K562 (cell line): ENCODE data around the gene LGALS14.

Experiments used
- CTCF ChIP-seq, 3 experiments: IDR thresholded peaks in 2 of 3; conservative IDR thresholded peaks in 1 of 3; 2 replicates each; pipeline ENCODE4 v1.5.1; 2011 to 2012; ENCODE audit warnings: low read length in 3 of 3, mild to moderate bottlenecking in 3 of 3, control low read depth in 2 of 3, improper control_type of control experiment in 1 of 3, inconsistent platforms in 1 of 3, low read depth in 1 of 3, mixed read lengths in 1 of 3, moderate library complexity in 1 of 3; ENCODE audit not compliant: insufficient read depth in 2 of 3
- ELK3 ChIP-seq: fragments of 450-650 bp; formaldehyde crosslinking; IDR thresholded peaks from 2 replicates; pipeline ENCODE4 v1.4.0; 2020; ENCODE audit warnings: mild to moderate bottlenecking
- JUND ChIP-seq, 2 experiments: IDR thresholded peaks; 2 replicates in 1 of 2; 3 replicates in 1 of 2; pipeline ENCODE4 v1.6.1; 2011; ENCODE audit warnings: borderline replicate concordance in 2 of 2, low read depth in 2 of 2, low read length in 2 of 2, improper control_type of control experiment in 1 of 2, missing biosample characterization in 1 of 2, missing genetic modification characterization in 1 of 2, missing genetic modification reagents in 1 of 2
- MBD1 ChIP-seq: fragments of 250-450 bp; sonication (Bioruptor Pico); IDR thresholded peaks from 2 replicates; pipeline ENCODE4 v1.8.0; 2022; ENCODE audit warnings: inconsistent platforms
- MITF ChIP-seq: IDR thresholded peaks from 2 replicates; pipeline ENCODE4 v1.6.1; 2014; ENCODE audit warnings: antibody characterized with exemption
- MLLT1 ChIP-seq, 2 experiments: fragments of 450-650 bp; IDR thresholded peaks; 2 replicates each; pipeline ENCODE4 v1.6.1; 2016
- POLR2A ChIP-seq: fragments of 450-650 bp; conservative IDR thresholded peaks from 2 replicates; pipeline ENCODE4 v1.6.1; 2016
- RNF2 ChIP-seq: sonication (generic); IDR thresholded peaks from 2 replicates; pipeline ENCODE4 v1.6.1; 2016
- SIX5 ChIP-seq, 2 experiments: IDR thresholded peaks; 2 replicates each; pipeline ENCODE4 v1.6.1; 2011; ENCODE audit warnings: low read length in 2 of 2, borderline replicate concordance in 1 of 2, low read depth in 1 of 2, mild to moderate bottlenecking in 1 of 2, moderate library complexity in 1 of 2; ENCODE audit not compliant: insufficient read depth in 1 of 2
- ZNF274 ChIP-seq: IDR thresholded peaks from 2 replicates; pipeline ENCODE4 v1.6.1; 2011; ENCODE audit warnings: low read depth, mild to moderate bottlenecking, low read length, moderate library complexity, borderline replicate concordance

GRCh38 chr19:39752795-39753194 lies 48.5 kb downstream of the LGALS14 start:
- TF ChIP-seq MLLT1 (IDR thresholded peaks at IDR 0.05) (no peak), RNF2 (no peak), SIX5 (IDR thresholded peaks at IDR 0.05; ENCODE audit: borderline replicate concordance in 1 of 2, insufficient read depth in 1 of 2, low read depth in 1 of 2, low read length in 2 of 2) (no peak), MBD1 (no peak), ZNF274 (no peak), POLR2A (no peak), JUND (IDR thresholded peaks at IDR 0.05; ENCODE audit: borderline replicate concordance, low read depth, low read length) (no peak), JUND (tag; IDR thresholded peaks at IDR 0.05; ENCODE audit: borderline replicate concordance, low read depth, low read length) (no peak), ELK3 (CRISPR knock-in tag) (no peak), MITF (no peak), CTCF (IDR thresholded peaks at IDR 0.05 in 2 of 3, conservative IDR thresholded peaks at IDR 0.05 in 1 of 3; ENCODE audit: insufficient read depth in 2 of 3, low read depth in 1 of 3, low read length in 3 of 3) (no peak)
